Renal pelvis (tissue), 3 donors: ENCODE measurements around the gene SLC44A4. TPM values are rescaled to one million over a fixed set of nuclear protein-coding genes. Genes with fewer than 3 reads are reported as not detected.

Experiments
- polyA plus RNA-seq, 3 donors: library from polyadenylated mRNA; unstranded; fragments of 120-200 nt; gene quantifications; one replicate each; pipeline ENCODE4 v1.2.1, GENCODE V29; 2013; ENCODE audit not compliant: insufficient read length in 3 of 3

SLC44A4 gene
- polyA plus RNA-seq, 3 donors, result 35.1 to 68.8 (median 66.9) TPM

Other genes starting within 250 kb of the SLC44A4 start
- 100 to 1,000 TPM; 245 to 281 (median 259) TPM for gene BAG6, start 226.3 kb downstream of the SLC44A4 start, polyA plus RNA-seq
- 100 to 1,000 TPM; 109 to 116 (median 110) TPM for gene APOM, start 223.1 kb downstream of the SLC44A4 start, polyA plus RNA-seq
- 10 to 100 TPM; 19.6 to 24.4 (median 20.5) TPM for gene C6orf47, start 218.2 kb downstream of the SLC44A4 start, polyA plus RNA-seq
- 10 to 100 TPM; 26.2 to 33.9 (median 33.8) TPM for gene GPANK1, start 214.0 kb downstream of the SLC44A4 start, polyA plus RNA-seq
- gene CSNK2B, start 212.9 kb downstream of the SLC44A4 start, polyA plus RNA-seq, result 100 to 1,000 TPM; 227 to 252 (median 236) TPM
- 10 to 100 TPM; 19.0 to 38.1 (median 35.1) TPM for gene LY6G5B, start 209.0 kb downstream of the SLC44A4 start, polyA plus RNA-seq
- gene LY6G5C, start 197.9 kb downstream of the SLC44A4 start, polyA plus RNA-seq, result 1 to 10 TPM; 2.6 to 4.3 (median 3.6) TPM
- gene ABHD16A, start 175.7 kb downstream of the SLC44A4 start, polyA plus RNA-seq, result 10 to 100 TPM; 63.2 to 68.7 (median 63.5) TPM
- 1 to 10 TPM in 2 of 3 donors, under 1 TPM in 1; 0.43 to 1.0 (median 1.0) TPM for gene LY6G6F, start 172.1 kb downstream of the SLC44A4 start, polyA plus RNA-seq
- not detected for gene LY6G6D, start 163.6 kb downstream of the SLC44A4 start, polyA plus RNA-seq
- under 1 TPM; 0.28 to 0.89 (median 0.69) TPM for gene LY6G6C, start 157.3 kb downstream of the SLC44A4 start, polyA plus RNA-seq
- gene MPIG6B, start 155.6 kb downstream of the SLC44A4 start, polyA plus RNA-seq, result 1 to 10 TPM; 1.5 to 1.9 (median 1.7) TPM
- gene DDAH2, start 149.7 kb downstream of the SLC44A4 start, polyA plus RNA-seq, result 100 to 1,000 TPM; 189 to 234 (median 211) TPM
- 100 to 1,000 TPM; 280 to 320 (median 296) TPM for gene CLIC1, start 142.5 kb downstream of the SLC44A4 start, polyA plus RNA-seq
- 10 to 100 TPM; 18.1 to 54.6 (median 52.1) TPM for gene MSH5, start 139.0 kb downstream of the SLC44A4 start, polyA plus RNA-seq
- 10 to 100 TPM in 2 of 3 donors, 1 to 10 TPM in 1; 5.6 to 13.8 (median 10.7) TPM for gene SAPCD1, start 116.3 kb downstream of the SLC44A4 start, polyA plus RNA-seq
- 10 to 100 TPM in 2 of 3 donors, 1 to 10 TPM in 1; 8.8 to 14.0 (median 13.1) TPM for gene VWA7, start 101.7 kb downstream of the SLC44A4 start, polyA plus RNA-seq
- 10 to 100 TPM; 60.0 to 71.2 (median 65.2) TPM for gene VARS1, start 83.2 kb downstream of the SLC44A4 start, polyA plus RNA-seq
- 10 to 100 TPM; 79.4 to 84.0 (median 81.1) TPM for gene LSM2, start 72.0 kb downstream of the SLC44A4 start, polyA plus RNA-seq
- gene HSPA1L, start 63.7 kb downstream of the SLC44A4 start, polyA plus RNA-seq, result 1 to 10 TPM; 3.7 to 4.6 (median 3.8) TPM
- 100 to 1,000 TPM; 104 to 122 (median 112) TPM for gene HSPA1A, start 63.5 kb downstream of the SLC44A4 start, polyA plus RNA-seq
- gene HSPA1B, start 51.3 kb downstream of the SLC44A4 start, polyA plus RNA-seq, result 100 to 1,000 TPM; 125 to 178 (median 158) TPM
- 10 to 100 TPM; 78.1 to 85.5 (median 82.5) TPM for gene NEU1, start 16.2 kb downstream of the SLC44A4 start, polyA plus RNA-seq
- gene EHMT2, start 18.7 kb upstream of the SLC44A4 start, polyA plus RNA-seq, result 100 to 1,000 TPM in 1 of 3 donors, 10 to 100 TPM in 2; 92.0 to 100 (median 98.1) TPM
- 10 to 100 TPM; 27.7 to 35.2 (median 29.6) TPM for gene ZBTB12, start 23.1 kb upstream of the SLC44A4 start, polyA plus RNA-seq
- 1 to 10 TPM; 3.3 to 4.8 (median 4.5) TPM for gene C2, start 48.7 kb upstream of the SLC44A4 start, polyA plus RNA-seq
- 1 to 10 TPM; 4.3 to 8.4 (median 6.5) TPM for gene CFB, start 67.1 kb upstream of the SLC44A4 start, polyA plus RNA-seq
- 100 to 1,000 TPM in 1 of 3 donors, 10 to 100 TPM in 2; 95.7 to 107 (median 95.8) TPM for gene NELFE, start 80.0 kb upstream of the SLC44A4 start, polyA plus RNA-seq
- gene SKIC2, start 80.2 kb upstream of the SLC44A4 start, polyA plus RNA-seq, result 10 to 100 TPM; 49.2 to 54.8 (median 50.5) TPM
- 10 to 100 TPM; 33.8 to 37.2 (median 35.1) TPM for gene DXO, start 93.1 kb upstream of the SLC44A4 start, polyA plus RNA-seq
- gene C4A, start 103.1 kb upstream of the SLC44A4 start, polyA plus RNA-seq, result 10 to 100 TPM; 13.7 to 26.8 (median 16.1) TPM
- 10 to 100 TPM; 21.3 to 27.5 (median 22.2) TPM for gene C4B, start 135.8 kb upstream of the SLC44A4 start, polyA plus RNA-seq
- 1 to 10 TPM in 2 of 3 donors, under 1 TPM in 1; 0.43 to 2.4 (median 1.8) TPM for gene CYP21A2, start 159.4 kb upstream of the SLC44A4 start, polyA plus RNA-seq
- 1 to 10 TPM; 4.3 to 5.6 (median 4.3) TPM for gene TNXB, start 230.3 kb upstream of the SLC44A4 start, polyA plus RNA-seq
- gene ATF6B, start 249.2 kb upstream of the SLC44A4 start, polyA plus RNA-seq, result 100 to 1,000 TPM in 1 of 3 donors, 10 to 100 TPM in 2; 89.8 to 114 (median 96.6) TPM